BJ (cell line): ENCODE data around the gene CEPT1. TPM values are rescaled to one million over a fixed set of nuclear protein-coding genes. Genes with fewer than 3 reads are reported as not detected.

Source experiments
- CTCF ChIA-PET: fragments of 350-600 bp; formaldehyde crosslinking; extraction: SDS; loops from one replicate; lab custom pipeline; 2021; ENCODE audit warnings: antibody characterized with exemption, inconsistent platforms; lab: Yijun Ruan, JAX
- POLR2A ChIA-PET: fragments of 300-600 bp; sonication (Branson Sonifier 250); formaldehyde crosslinking; extraction: SDS; loops from one replicate; lab custom pipeline; 2021; ENCODE audit warnings: antibody characterized with exemption; lab: Charles Lee
- DNase-seq: peaks from one replicate; pipeline ENCODE4 v3.0.0-alpha.2; 2011; ENCODE audit warnings: low read depth
- H3K27me3 ChIP-seq: 2 replicates; pipeline ENCODE4 v1.6.0; 2011; ENCODE audit warnings: low read length; ENCODE audit not compliant: control insufficient read depth, insufficient read depth
- H3K36me3 ChIP-seq: 2 replicates; pipeline ENCODE4 v1.5.1; 2011; ENCODE audit warnings: low read length; ENCODE audit not compliant: control insufficient read depth, insufficient read depth
- H3K4me3 ChIP-seq: 2 replicates; pipeline ENCODE4 v1.5.1; 2011; ENCODE audit warnings: low read depth, mild to moderate bottlenecking, control low read depth, low read length
- CTCF ChIP-seq: IDR thresholded peaks from 2 replicates; pipeline ENCODE4 v1.5.1; 2011; ENCODE audit warnings: low read depth, mild to moderate bottlenecking, control low read depth, inconsistent platforms, low read length, moderate library complexity; ENCODE audit not compliant: insufficient read depth
- polyA plus RNA-seq: library from polyadenylated mRNA; depleted of rRNA; stranded (reverse); fragments of >200 nt; gene quantifications from 2 replicates; pipeline ENCODE4 v1.2.3, GENCODE V29; 2011; rRNA removed
- small RNA-seq: library from RNA; depleted of rRNA; stranded (forward); fragments of <200 nt; gene quantifications from one replicate; pipeline ENCODE3, GENCODE V24; 2012; ENCODE audit warnings: low replicate concordance, low read depth; ENCODE audit not compliant: insufficient read length

CEPT1 gene
- polyA plus RNA-seq, 1 experiment: 15.5 TPM

- Histone ChIP-seq H3K4me3 (no peak within 1 kb of the TSS), H3K36me3 (no peaks in the 10 kb centered on the region), H3K27me3 (no peaks in the 10 kb centered on the region)
- CTCF ChIA-PET: interaction anchor here (1.1 to 1.5 kb wide), 2 partner anchors 88 to 106 kb away, joined by 5 read pairs; no protein-coding TSS in a partner anchor
- TF ChIP-seq CTCF: no peak
- DNase-seq: no peak
- POLR2A ChIA-PET: no interaction called here
Observed at GRCh38 chr1:111227434-111227833, 87.4 kb downstream of the CEPT1 start, which contains the start of gene CHI3L2. Gene CHI3L2, plus strand, starts transcription at chr1:111227713. Its CDS starts 17 bp downstream, at chr1:111227730.

GRCh38 chr1:111227851-111228747, 88.1 kb downstream of the CEPT1 start:
- CTCF ChIA-PET: interaction anchor here (0.9 to 1.5 kb wide), 3 partner anchors 89 to 172 kb away, joined by 3 to 5 read pairs (median 5); no protein-coding TSS in a partner anchor
- Histone ChIP-seq H3K36me3 (no peaks in the 10 kb centered on the region), H3K27me3 (no peaks in the 10 kb centered on the region), H3K4me3 (no peak overlapping the region)
- POLR2A ChIA-PET: interaction anchor here (0.6 kb wide), 1 partner anchor 1263 kb away, joined by 4 read pairs; no protein-coding TSS in a partner anchor
- TF ChIP-seq CTCF: no peak
- DNase-seq: peak; percentile 18

- POLR2A ChIA-PET: interaction anchor here (0.6 kb wide), 1 partner anchor 1263 kb away, joined by 4 read pairs; no protein-coding TSS in a partner anchor
- CTCF ChIA-PET: interaction anchor here (0.9 kb wide), 1 partner anchor 171 kb away, joined by 3 read pairs; no protein-coding TSS in a partner anchor
- no peak for TF ChIP-seq CTCF
- H3K27me3 ChIP-seq: no peaks in the 10 kb centered on the region
- DNase-seq: no peak
- H3K36me3 ChIP-seq: no peaks in the 10 kb centered on the region
- H3K4me3 ChIP-seq: no peak overlapping the region
Observed at GRCh38 chr1:111228748-111229126, 88.7 kb downstream of the CEPT1 start.

- H3K36me3 ChIP-seq: no peaks in the 10 kb centered on the region
- ChIA-PET POLR2A (no interaction called here), CTCF (interaction anchor here (0.9 to 1.1 kb wide), 2 partner anchors 9 to 201 kb away, joined by 3 read pairs; no protein-coding TSS in a partner anchor)
- DNase-seq: no peak
- H3K27me3 ChIP-seq: peaks cover 1% of the 10 kb centered on the region
- TF ChIP-seq CTCF: no peak
- no peak overlapping the region for H3K4me3 ChIP-seq
Observed at GRCh38 chr1:111232134-111232533, 92.1 kb downstream of the CEPT1 start.

- TF ChIP-seq CTCF: no peak
- ChIA-PET POLR2A (no interaction called here), CTCF (no interaction called here)
- DNase-seq: no peak
- Histone ChIP-seq H3K4me3 (no peak overlapping the region), H3K27me3 (peaks cover 1% of the 10 kb centered on the region), H3K36me3 (no peaks in the 10 kb centered on the region)
Observed at GRCh38 chr1:111234258-111234657, 94.2 kb downstream of the CEPT1 start.

Small RNA genes within 50 kb of the gene (small RNA-seq; reads per million reads assigned to genes)
- not detected for gene AL355816.1

Other genes starting within 250 kb of the CEPT1 start
- gene LRIF1, start 176.3 kb upstream of the CEPT1 start, polyA plus RNA-seq: 8.3 and 13.5 TPM in 2 replicates
- gene DRAM2, start 130 bp upstream of the CEPT1 start, polyA plus RNA-seq: 58.8 and 110 TPM in 2 replicates
- 3.9 and 4.1 TPM in 2 replicates for gene DENND2D, start 60.4 kb downstream of the CEPT1 start, polyA plus RNA-seq
- gene CHI3L2, start 87.5 kb downstream of the CEPT1 start, polyA plus RNA-seq: 0.05 and 0.25 TPM in 2 replicates
- gene CHIA, start 150.6 kb downstream of the CEPT1 start, polyA plus RNA-seq: not detected in 2 replicates